NT2/D1 (cell line): ENCODE data around the gene SFXN3.

Experiments used
- SUZ12 ChIP-seq: IDR thresholded peaks from 2 replicates; pipeline ENCODE4 v1.6.1; 2011; ENCODE audit not compliant: insufficient read length, insufficient read depth; ENCODE audit errors: extremely low read depth
- ZNF274 ChIP-seq: IDR thresholded peaks from 2 replicates; pipeline ENCODE4 v1.6.1; 2011; ENCODE audit warnings: mild to moderate bottlenecking, low read depth, low read length

DNA sequence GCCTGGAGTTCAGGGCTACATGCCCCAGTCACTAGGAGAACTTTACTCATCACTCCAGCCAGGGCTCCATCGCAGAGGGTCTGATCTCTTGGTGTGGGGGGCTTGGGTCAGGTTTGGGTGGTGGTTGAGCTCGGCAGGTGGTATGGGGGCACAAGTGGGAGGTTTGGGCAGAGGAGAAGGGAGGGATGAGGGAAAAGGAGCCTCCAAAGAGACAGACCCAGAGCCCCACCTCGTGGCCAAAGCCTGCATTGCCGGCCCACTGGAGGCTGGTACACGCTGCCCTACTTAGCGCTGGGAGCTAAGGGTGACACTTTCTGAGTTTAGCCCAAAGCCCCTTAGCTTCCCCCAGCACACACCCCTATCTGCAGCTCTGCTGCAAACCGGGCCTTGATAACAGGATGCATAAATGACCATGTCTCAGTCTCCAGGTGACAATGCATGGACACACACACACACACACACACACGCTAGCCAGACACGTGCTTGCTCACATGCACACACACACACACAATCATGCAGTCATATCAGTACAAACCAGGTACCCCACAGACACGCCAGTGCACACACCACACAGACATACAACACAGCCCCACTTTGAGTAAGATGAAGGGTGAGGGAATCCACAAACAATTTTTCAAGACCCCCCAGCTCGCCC is 16.7 kb upstream of the SFXN3 start:
- TF ChIP-seq SUZ12 (no peak), ZNF274 (no peak)
